Measurements from ENCODE around the gene BCCIP.

GRCh38 chr10:125792342-125793300 is 30.7 kb upstream of the BCCIP start:
- TF ChIP-seq CTCF (IDR thresholded peaks at IDR 0.05), result no peak
- no peak for TF ChIP-seq POLR2A (IDR thresholded peaks at IDR 0.05; ENCODE audit: low read depth)
- no peak for TF ChIP-seq EP300 (IDR thresholded peaks at IDR 0.05)

All from esophagus muscularis mucosa (tissue), 4 donors.